Measurements from ENCODE around the gene LONRF2. TPM values are rescaled to one million over a fixed set of nuclear protein-coding genes. Genes with fewer than 3 reads are reported as not detected.

The LONRF2 gene
- total RNA-seq, 1 donor from 2014 or later: 1.7 TPM

DNA sequence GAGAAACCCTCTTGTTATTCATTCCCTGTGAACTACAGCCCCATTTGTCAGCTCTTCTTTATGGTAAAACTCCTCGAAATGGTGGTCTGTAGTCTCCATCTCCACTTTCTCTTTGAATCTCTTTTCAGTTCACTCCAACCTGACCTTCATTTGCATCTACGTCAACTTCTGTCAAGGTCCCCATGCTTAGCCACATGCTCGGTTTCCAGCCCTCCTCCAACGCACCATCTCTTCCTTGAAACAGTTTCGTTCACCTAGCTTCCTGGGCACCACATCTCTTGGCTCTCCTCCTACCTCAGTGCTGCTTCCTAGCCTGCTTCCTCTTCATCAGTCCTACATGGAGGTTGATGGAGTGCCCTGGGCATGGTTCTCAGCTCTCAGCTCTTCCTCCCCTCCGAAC, 98.8 kb downstream of the LONRF2 start:
- Mint-ChIP-seq H3K4me1 (ENCODE audit: low read depth) (no peaks in the 10 kb centered on the region), H3K4me3 (ENCODE audit: unreplicated experiment) (no peak overlapping the region), H3K36me3 (ENCODE audit: low read depth) (no peaks in the 10 kb centered on the region), H3K27ac (ENCODE audit: unreplicated experiment) (no peak overlapping the region), H3K27me3 (ENCODE audit: low read depth) (peaks cover 6% of the 10 kb centered on the region), H3K9me3 (ENCODE audit: low read depth) (no peaks in the 10 kb centered on the region)
- DNase-seq (ENCODE audit: low spot score): no peak
- TF ChIP-seq, protein P1, sequence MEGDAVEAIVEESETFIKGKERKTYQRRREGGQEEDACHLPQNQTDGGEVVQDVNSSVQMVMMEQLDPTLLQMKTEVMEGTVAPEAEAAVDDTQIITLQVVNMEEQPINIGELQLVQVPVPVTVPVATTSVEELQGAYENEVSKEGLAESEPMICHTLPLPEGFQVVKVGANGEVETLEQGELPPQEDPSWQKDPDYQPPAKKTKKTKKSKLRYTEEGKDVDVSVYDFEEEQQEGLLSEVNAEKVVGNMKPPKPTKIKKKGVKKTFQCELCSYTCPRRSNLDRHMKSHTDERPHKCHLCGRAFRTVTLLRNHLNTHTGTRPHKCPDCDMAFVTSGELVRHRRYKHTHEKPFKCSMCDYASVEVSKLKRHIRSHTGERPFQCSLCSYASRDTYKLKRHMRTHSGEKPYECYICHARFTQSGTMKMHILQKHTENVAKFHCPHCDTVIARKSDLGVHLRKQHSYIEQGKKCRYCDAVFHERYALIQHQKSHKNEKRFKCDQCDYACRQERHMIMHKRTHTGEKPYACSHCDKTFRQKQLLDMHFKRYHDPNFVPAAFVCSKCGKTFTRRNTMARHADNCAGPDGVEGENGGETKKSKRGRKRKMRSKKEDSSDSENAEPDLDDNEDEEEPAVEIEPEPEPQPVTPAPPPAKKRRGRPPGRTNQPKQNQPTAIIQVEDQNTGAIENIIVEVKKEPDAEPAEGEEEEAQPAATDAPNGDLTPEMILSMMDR (IDR thresholded peaks at IDR 0.05): no peak

Other genes starting within 250 kb of the LONRF2 start
- gene AFF3, start 179.9 kb downstream of the LONRF2 start, total RNA-seq: 113 to 172 TPM (median 127 TPM) in 3 replicates
- 9.8 to 11.1 TPM (median 10.8 TPM) in 3 replicates for gene CHST10, start 95.2 kb upstream of the LONRF2 start, total RNA-seq
- not detected in 3 replicates for gene NMS, start 148.0 kb upstream of the LONRF2 start, total RNA-seq
- gene PDCL3, start 240.5 kb upstream of the LONRF2 start, total RNA-seq: 27.1 to 33.7 TPM (median 29.4 TPM) in 3 replicates